Stomach (tissue), 4 donors: ENCODE data around the gene ALG10.

Experiments
- CTCF ChIP-seq, 7 experiments: fragments of 450-650 bp in 4 of 7; fragments of 200-600 bp in 3 of 7; sonication (generic) in 3 of 7; IDR thresholded peaks; one replicate each; pipeline ENCODE4 v1.5.1; 2016 to 2019; ENCODE audit warnings: antibody characterized with exemption in 7 of 7, control low read depth in 2 of 7, mild to moderate bottlenecking in 1 of 7
- EP300 ChIP-seq: sonication (generic); formaldehyde crosslinking; IDR thresholded peaks from one replicate; pipeline ENCODE4 v1.6.1; 2017; ENCODE audit warnings: antibody characterized with exemption
- POLR2A ChIP-seq, 4 donors: fragments of 450-650 bp; IDR thresholded peaks; one replicate each; pipeline ENCODE4 v1.6.1; 2016; ENCODE audit warnings: antibody characterized with exemption in 4 of 4, control low read depth in 2 of 4, mild to moderate bottlenecking in 1 of 4, moderate library complexity in 1 of 4

- no peak for TF ChIP-seq POLR2A (IDR thresholded peaks at IDR 0.05)
- no peak for TF ChIP-seq CTCF (IDR thresholded peaks at IDR 0.05)
- TF ChIP-seq EP300, result no peak
Measured at GRCh38 chr12:33994857-33995808, 27.2 kb upstream of the ALG10 start.
